Occipital lobe (tissue), 2 donors: ENCODE data around the gene ZBTB43. TPM values are rescaled to one million over a fixed set of nuclear protein-coding genes. Genes with fewer than 3 reads are reported as not detected.

Experiments
- DNase-seq: peaks from one replicate; lab custom pipeline; 2025; lab: John Stamatoyannopoulos, UW
- total RNA-seq: library from RNA; depleted of rRNA; stranded (reverse); fragments of >200 nt; gene quantifications from one replicate; pipeline ENCODE4 v1.2.3, GENCODE V29; 2014

Gene ZBTB43
- total RNA-seq, 1 donor from 2014 or later: 57.7 TPM

- no peak for DNase-seq
These were observed 52.6 kb downstream of the ZBTB43 start for GRCh38 chr9:126857261-126857960.

- DNase-seq: no peak
These were observed 54.3 kb downstream of the ZBTB43 start for GRCh38 chr9:126859111-126859510.

- no peak for DNase-seq
These were observed 55.4 kb downstream of the ZBTB43 start, which contains the start of gene ZBTB34 for GRCh38 chr9:126860077-126860756. ZBTB34 (plus strand) TSS chr9:126860639; CDS start chr9:126879400, 18,761 bp downstream.

- no peak for DNase-seq
These were observed 56.1 kb downstream of the ZBTB43 start for GRCh38 chr9:126860757-126861466.

- no peak for DNase-seq
These were observed 56.9 kb downstream of the ZBTB43 start for GRCh38 chr9:126861707-126862103.

- no peak for DNase-seq
These were observed 57.4 kb downstream of the ZBTB43 start for GRCh38 chr9:126862104-126862761.

- DNase-seq: no peak
These were observed 59.9 kb downstream of the ZBTB43 start for GRCh38 chr9:126864771-126865170.

- no peak for DNase-seq
These were observed 64.5 kb downstream of the ZBTB43 start for GRCh38 chr9:126869368-126869767.

GRCh38 chr9:126872516-126872915 is 67.7 kb downstream of the ZBTB43 start:
- no peak for DNase-seq

- DNase-seq: no peak
These were observed 69.9 kb downstream of the ZBTB43 start for GRCh38 chr9:126874546-126875314.

GRCh38 chr9:126875756-126876510 is 71.1 kb downstream of the ZBTB43 start:
- DNase-seq: no peak

- DNase-seq: no peak
These were observed 71.7 kb downstream of the ZBTB43 start for GRCh38 chr9:126876531-126876930.

GRCh38 chr9:126877418-126877817 is 72.6 kb downstream of the ZBTB43 start:
- DNase-seq: no peak

GRCh38 chr9:126879288-126879687 is 74.4 kb downstream of the ZBTB43 start:
- no peak for DNase-seq

GRCh38 chr9:126880226-126880946 is 75.5 kb downstream of the ZBTB43 start:
- DNase-seq: no peak

- DNase-seq: no peak
These were observed 76.1 kb downstream of the ZBTB43 start for GRCh38 chr9:126880947-126881332.

GRCh38 chr9:126882746-126883145 is 77.9 kb downstream of the ZBTB43 start:
- DNase-seq: no peak

- DNase-seq: no peak
These were observed 78.8 kb downstream of the ZBTB43 start for GRCh38 chr9:126883636-126884035.

GRCh38 chr9:126885131-126885641 is 80.3 kb downstream of the ZBTB43 start:
- DNase-seq: no peak
